Activated naive CD8-positive, alpha-beta T cell treated with anti-CD3 and anti-CD28 coated beads, Interleukin-2, amount 10 ng/mL, durations not matched to agents 7 days and 5 days (primary cell): ENCODE measurements around the gene LAMA5. TPM values are rescaled to one million over a fixed set of nuclear protein-coding genes. Genes with fewer than 3 reads are reported as not detected.

Source experiments
- ATAC-seq: fragments of 150-1000 bp; cut with Tn5 transposase; one replicate; pipeline ENCODE4 v1.10.0; 2021; ENCODE audit warnings: low read depth, moderate library complexity
- POLR2A ChIA-PET: fragments of 350-600 bp; sonication (Branson Sonifier 250); formaldehyde crosslinking; loops from one replicate; lab custom pipeline; 2021; ENCODE audit warnings: antibody characterized with exemption; lab: Charles Lee
- DNase-seq: peaks from one replicate; pipeline ENCODE4 v3.0.0; 2021
- H3K27ac Mint-ChIP-seq: one replicate; pipeline ENCODE4 v1.8.0; 2022; ENCODE audit warnings: mild to moderate bottlenecking, mixed read lengths
- H3K27me3 Mint-ChIP-seq: one replicate; pipeline ENCODE4 v1.8.0; 2022; ENCODE audit warnings: mild to moderate bottlenecking, moderate library complexity, mixed read lengths
- H3K36me3 Mint-ChIP-seq: one replicate; pipeline ENCODE4 v1.8.0; 2021; ENCODE audit warnings: mild to moderate bottlenecking, mixed read lengths
- H3K4me1 Mint-ChIP-seq: one replicate; pipeline ENCODE4 v1.8.0; 2021; ENCODE audit warnings: mixed read lengths
- H3K4me3 Mint-ChIP-seq: one replicate; pipeline ENCODE4 v1.8.0; 2022; ENCODE audit warnings: mild to moderate bottlenecking, moderate library complexity, mixed read lengths
- H3K9me3 Mint-ChIP-seq: one replicate; pipeline ENCODE4 v1.8.0; 2021; ENCODE audit warnings: mixed read lengths
- total RNA-seq, 2 experiments: library from RNA; stranded (reverse); gene quantifications; one replicate each; pipeline ENCODE4 v1.2.3, GENCODE V29; 2021

Gene LAMA5
- total RNA-seq, 2 experiments from 2014 or later = 0.54 to 0.80 TPM

GRCh38 chr20:62367633-62368391 is 700 bp upstream of the LAMA5 start:
- Mint-ChIP-seq H3K27ac (no peak overlapping the region), H3K4me3 (peak overlapping the region; percentile 45), H3K4me1 (peaks cover 2% of the 10 kb centered on the region), H3K27me3 (peaks cover 29% of the 10 kb centered on the region), H3K9me3 (no peaks in the 10 kb centered on the region), H3K36me3 (no peaks in the 10 kb centered on the region)
- no peak for ATAC-seq
- peak; percentile 53 for DNase-seq
- POLR2A ChIA-PET = interaction anchor here (1.0 kb wide), 1 partner anchor 19 kb away, joined by 6 read pairs; the partner anchor contains the start of gene RPS21

- POLR2A ChIA-PET = no interaction called here
- no peaks in the 10 kb centered on the region for H3K36me3 Mint-ChIP-seq
- H3K27ac Mint-ChIP-seq = no peak overlapping the region
- peaks cover 2% of the 10 kb centered on the region for H3K4me1 Mint-ChIP-seq
- ATAC-seq (peak; percentile 21), DNase-seq (no peak)
- no peaks in the 10 kb centered on the region for H3K9me3 Mint-ChIP-seq
- peaks cover 29% of the 10 kb centered on the region for H3K27me3 Mint-ChIP-seq
- no peak overlapping the region for H3K4me3 Mint-ChIP-seq
Measured at GRCh38 chr20:62366370-62367135, 559 bp downstream of the LAMA5 start.

GRCh38 chr20:62365814-62366369 is 1.2 kb downstream of the LAMA5 start:
- DNase-seq (no peak), ATAC-seq (no peak)
- Mint-ChIP-seq H3K4me1 (peaks cover 2% of the 10 kb centered on the region), H3K36me3 (no peaks in the 10 kb centered on the region), H3K4me3 (no peak overlapping the region), H3K27me3 (peaks cover 29% of the 10 kb centered on the region), H3K9me3 (no peaks in the 10 kb centered on the region), H3K27ac (no peak overlapping the region)
- POLR2A ChIA-PET = no interaction called here

GRCh38 chr20:62364911-62365736 is 2.0 kb downstream of the LAMA5 start:
- H3K27me3 Mint-ChIP-seq = peaks cover 29% of the 10 kb centered on the region
- ATAC-seq = no peak
- H3K4me3 Mint-ChIP-seq = no peak overlapping the region
- peaks cover 2% of the 10 kb centered on the region for H3K4me1 Mint-ChIP-seq
- no peak for DNase-seq
- no peak overlapping the region for H3K27ac Mint-ChIP-seq
- H3K36me3 Mint-ChIP-seq = no peaks in the 10 kb centered on the region
- H3K9me3 Mint-ChIP-seq = no peaks in the 10 kb centered on the region
- POLR2A ChIA-PET = no interaction called here

GRCh38 chr20:62363920-62364851 is 2.9 kb downstream of the LAMA5 start:
- no peak overlapping the region for H3K27ac Mint-ChIP-seq
- DNase-seq = no peak
- peaks cover 24% of the 10 kb centered on the region for H3K27me3 Mint-ChIP-seq
- no peaks in the 10 kb centered on the region for H3K9me3 Mint-ChIP-seq
- POLR2A ChIA-PET = no interaction called here
- no peaks in the 10 kb centered on the region for H3K36me3 Mint-ChIP-seq
- no peak for ATAC-seq
- H3K4me3 Mint-ChIP-seq = no peak overlapping the region
- H3K4me1 Mint-ChIP-seq = peaks cover 2% of the 10 kb centered on the region

GRCh38 chr20:62362991-62363919 is 3.9 kb downstream of the LAMA5 start:
- POLR2A ChIA-PET = no interaction called here
- Mint-ChIP-seq H3K9me3 (no peaks in the 10 kb centered on the region), H3K27ac (no peak overlapping the region), H3K27me3 (peaks cover 17% of the 10 kb centered on the region), H3K36me3 (no peaks in the 10 kb centered on the region), H3K4me1 (no peaks in the 10 kb centered on the region), H3K4me3 (no peak overlapping the region)
- no peak for DNase-seq
- ATAC-seq = no peak

- POLR2A ChIA-PET = no interaction called here
- peaks cover 11% of the 10 kb centered on the region for H3K27me3 Mint-ChIP-seq
- no peaks in the 10 kb centered on the region for H3K36me3 Mint-ChIP-seq
- no peak overlapping the region for H3K27ac Mint-ChIP-seq
- DNase-seq (no peak), ATAC-seq (no peak)
- no peak overlapping the region for H3K4me3 Mint-ChIP-seq
- no peaks in the 10 kb centered on the region for H3K9me3 Mint-ChIP-seq
- no peaks in the 10 kb centered on the region for H3K4me1 Mint-ChIP-seq
Measured at GRCh38 chr20:62362590-62362940, 4.5 kb downstream of the LAMA5 start.

GRCh38 chr20:62361799-62362589 is 5.1 kb downstream of the LAMA5 start:
- Mint-ChIP-seq H3K4me3 (no peak overlapping the region), H3K27me3 (peaks cover 11% of the 10 kb centered on the region), H3K36me3 (no peaks in the 10 kb centered on the region), H3K4me1 (no peaks in the 10 kb centered on the region), H3K9me3 (no peaks in the 10 kb centered on the region), H3K27ac (no peak overlapping the region)
- no peak for DNase-seq
- no peak for ATAC-seq
- POLR2A ChIA-PET = no interaction called here

- ATAC-seq (no peak), DNase-seq (no peak)
- Mint-ChIP-seq H3K27me3 (peaks cover 11% of the 10 kb centered on the region), H3K4me1 (no peaks in the 10 kb centered on the region), H3K4me3 (no peak overlapping the region), H3K36me3 (no peaks in the 10 kb centered on the region), H3K27ac (no peak overlapping the region), H3K9me3 (no peaks in the 10 kb centered on the region)
- POLR2A ChIA-PET = no interaction called here
Measured at GRCh38 chr20:62360854-62361798, 6.0 kb downstream of the LAMA5 start.

- ATAC-seq (no peak), DNase-seq (no peak)
- H3K36me3 Mint-ChIP-seq = no peaks in the 10 kb centered on the region
- no peaks in the 10 kb centered on the region for H3K9me3 Mint-ChIP-seq
- POLR2A ChIA-PET = no interaction called here
- peaks cover under 1% of the 10 kb centered on the region for H3K27me3 Mint-ChIP-seq
- no peaks in the 10 kb centered on the region for H3K4me1 Mint-ChIP-seq
- H3K27ac Mint-ChIP-seq = no peak overlapping the region
- no peak overlapping the region for H3K4me3 Mint-ChIP-seq
Measured at GRCh38 chr20:62359491-62360121, 7.5 kb downstream of the LAMA5 start.
